Hepatocyte (in vitro differentiated cells): Measurements from ENCODE around the gene HOXA11. TPM values are rescaled to one million over a fixed set of nuclear protein-coding genes. Genes with fewer than 3 reads are reported as not detected.

Experiments used
- DNase-seq: peaks from one replicate; pipeline ENCODE4 v3.0.0-alpha.2; 2016; ENCODE audit warnings: low spot score
- H2AFZ ChIP-seq: fragments of 200-600 bp; sonication (generic); 2 replicates; pipeline ENCODE4 v1.6.0; 2016; ENCODE audit warnings: antibody characterized with exemption, mild to moderate bottlenecking
- H3K27ac ChIP-seq: fragments of 200-600 bp; sonication (generic); 2 replicates; pipeline ENCODE4 v1.5.1; 2016; ENCODE audit warnings: mild to moderate bottlenecking
- H3K27me3 ChIP-seq: fragments of 200-600 bp; sonication (generic); 2 replicates; pipeline ENCODE4 v1.6.1; 2016
- H3K36me3 ChIP-seq: fragments of 200-600 bp; sonication (generic); replicated peaks from 2 replicates; pipeline ENCODE4 v1.5.1; 2016; ENCODE audit warnings: low read depth; ENCODE audit not compliant: insufficient read depth
- H3K4me1 ChIP-seq: fragments of 200-600 bp; sonication (generic); 2 replicates; pipeline ENCODE4 v1.5.1; 2016; ENCODE audit warnings: mild to moderate bottlenecking, moderate library complexity; ENCODE audit not compliant: insufficient read depth
- H3K4me2 ChIP-seq: fragments of 200-600 bp; sonication (generic); 2 replicates; pipeline ENCODE4 v1.6.0; 2016
- H3K4me3 ChIP-seq: fragments of 200-600 bp; sonication (generic); 2 replicates; pipeline ENCODE4 v1.5.1; 2016; ENCODE audit warnings: mild to moderate bottlenecking
- H3K79me2 ChIP-seq: fragments of 200-600 bp; sonication (generic); 2 replicates; pipeline ENCODE4 v1.6.0; 2017; ENCODE audit warnings: mild to moderate bottlenecking
- H3K9me2 ChIP-seq: fragments of 200-600 bp; sonication (generic); replicated peaks from 2 replicates; pipeline ENCODE4 v1.6.0; 2017; ENCODE audit warnings: mild to moderate bottlenecking; ENCODE audit not compliant: insufficient read depth
- H3K9me3 ChIP-seq: fragments of 200-600 bp; sonication (generic); 2 replicates; pipeline ENCODE4 v1.5.1; 2016; ENCODE audit warnings: low read depth, mild to moderate bottlenecking
- H4K20me1 ChIP-seq: fragments of 200-600 bp; sonication (generic); 2 replicates; pipeline ENCODE4 v1.6.0; 2016; ENCODE audit warnings: mild to moderate bottlenecking; ENCODE audit not compliant: insufficient read depth, poor library complexity, severe bottlenecking
- CTCF ChIP-seq: fragments of 200-600 bp; sonication (generic); IDR thresholded peaks from 2 replicates; pipeline ENCODE4 v1.5.1; 2016; ENCODE audit warnings: antibody characterized with exemption, mild to moderate bottlenecking; ENCODE audit not compliant: poor library complexity
- EZH2 ChIP-seq: fragments of 200-600 bp; sonication (generic); IDR thresholded peaks from 2 replicates; pipeline ENCODE4 v1.6.1; 2016; ENCODE audit warnings: antibody characterized with exemption, mild to moderate bottlenecking, borderline replicate concordance
- EZH2phosphoT487 ChIP-seq: fragments of 200-600 bp; sonication (generic); IDR thresholded peaks from one replicate; pipeline ENCODE4 v1.6.1; 2018; ENCODE audit warnings: antibody characterized with exemption, mild to moderate bottlenecking, low read depth, moderate library complexity; ENCODE audit not compliant: unreplicated experiment, severe bottlenecking
- WGBS: methylation state at CpG from one replicate; pipeline ENCODE4 v1.1.6; 2016; ENCODE audit warnings: low lambda C conversion rate; ENCODE audit errors: missing lambda C conversion rate; 5-methylcytosine and 5-hydroxymethylcytosine counted together
- polyA plus RNA-seq: library from polyadenylated mRNA; unstranded; fragments of >200 nt; fragmentation: Nextera tagmentation; extraction: Ambion mirVana; gene quantifications from 2 replicates; pipeline ENCODE4 v1.2.1, GENCODE V29; 2016
- total RNA-seq: library from RNA; depleted of rRNA; stranded (reverse); fragments of >200 nt; gene quantifications from 2 replicates; pipeline ENCODE4 v1.2.3, GENCODE V29; 2014

HOXA11 gene
- total and polyA plus RNA-seq, 2 experiments from 2014 or later = 6.4 to 7.6 TPM

DNA sequence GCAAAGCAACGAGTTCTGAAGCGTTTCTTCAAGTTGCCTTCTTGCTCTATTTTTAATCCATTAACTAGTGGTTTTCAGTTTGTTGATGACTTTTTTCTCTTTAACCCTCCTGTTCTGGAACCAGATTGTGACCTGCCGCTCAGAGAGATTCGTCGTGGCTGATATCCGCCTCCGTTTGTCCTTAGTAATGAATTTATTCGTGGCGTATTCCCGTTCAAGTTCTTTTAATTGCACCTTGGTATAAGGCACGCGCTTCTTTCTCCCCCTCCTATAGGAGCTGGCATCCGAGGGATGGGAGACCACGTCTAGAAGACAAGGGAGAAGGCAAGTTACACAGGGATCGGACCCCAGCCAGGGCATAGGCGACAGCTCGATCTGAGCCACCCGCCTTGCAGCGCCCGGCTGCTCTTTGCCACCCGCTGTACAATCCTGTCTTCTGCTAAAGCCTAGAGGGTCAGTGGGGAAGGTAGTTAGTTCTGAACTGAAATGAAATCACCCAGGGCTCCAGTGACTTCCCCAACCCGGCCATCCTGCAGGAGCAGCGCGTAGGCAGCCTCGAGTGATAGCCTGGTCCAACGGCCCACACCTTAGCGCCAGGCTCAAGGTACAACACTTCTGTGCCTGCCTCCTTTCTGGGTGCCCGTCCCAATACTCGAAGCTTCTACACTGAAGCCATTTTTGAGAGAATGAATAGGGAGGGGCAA lies 13.3 kb upstream of the HOXA11 start:
- WGBS = 11% methylated on average over 29 of the region's 29 CpGs
- Histone ChIP-seq H2AFZ (no peak overlapping the region), H3K27ac (peak overlapping the region; percentile 36), H3K9me3 (no peaks in the 10 kb centered on the region), H3K9me2 (no peaks in the 10 kb centered on the region), H3K4me2 (peak overlapping the region; percentile 96), H3K36me3 (no peaks in the 10 kb centered on the region), H3K4me1 (no peaks in the 10 kb centered on the region), H3K27me3 (peaks cover 80% of the 10 kb centered on the region), H4K20me1 (peaks cover 36% of the 10 kb centered on the region), H3K79me2 (peaks cover 84% of the 10 kb centered on the region), H3K4me3 (peak overlapping the region; percentile 25)
- DNase-seq = no peak
- TF ChIP-seq EZH2phosphoT487 = no peak
- TF ChIP-seq CTCF = no peak
- TF ChIP-seq EZH2 = peak; percentile 85

DNA sequence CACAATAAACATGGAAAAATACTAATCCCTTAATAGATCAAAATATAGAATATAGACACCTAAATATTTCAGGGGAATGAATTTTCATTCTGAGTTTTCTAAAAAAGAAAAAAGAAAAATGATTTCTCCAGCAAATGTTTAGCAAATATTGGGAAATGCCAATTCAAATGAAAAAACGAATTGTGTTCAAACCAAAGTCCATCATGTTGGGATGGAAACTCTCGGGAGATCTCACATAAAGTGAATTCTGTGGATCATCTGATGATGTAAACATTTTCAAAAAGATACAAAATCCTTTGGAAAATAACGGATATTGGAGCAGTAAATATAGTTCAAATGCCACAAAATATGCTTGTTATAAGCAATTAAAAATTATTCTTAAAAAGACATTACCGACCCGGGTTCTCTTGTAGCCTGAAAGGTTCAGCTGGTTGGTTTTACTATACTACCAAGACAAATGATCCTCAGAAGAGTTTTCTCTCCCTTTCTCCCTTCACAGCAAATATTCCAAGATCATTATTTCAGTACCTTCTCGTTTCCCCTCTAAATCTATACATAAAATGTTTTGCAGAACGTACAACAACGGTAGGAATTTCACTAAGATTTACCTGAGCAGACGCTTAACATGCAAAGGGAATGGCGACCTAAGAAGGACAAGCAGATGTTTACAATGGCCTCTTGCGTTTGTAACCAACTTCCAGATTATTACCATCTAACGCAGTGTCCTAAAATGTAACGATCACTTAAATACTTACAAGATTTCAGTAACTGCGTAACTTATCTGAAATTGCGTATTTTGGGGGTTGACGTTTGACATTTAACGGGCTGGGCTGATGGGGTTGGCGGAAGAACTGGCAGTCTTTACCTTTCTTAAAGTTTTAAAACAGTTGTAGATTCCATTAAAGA lies 12.4 kb upstream of the HOXA11 start:
- no peaks in the 10 kb centered on the region for H3K36me3 ChIP-seq
- peak overlapping the region; percentile 6 for H3K27ac ChIP-seq
- peak overlapping the region; percentile 25 for H3K4me3 ChIP-seq
- peaks cover 36% of the 10 kb centered on the region for H4K20me1 ChIP-seq
- H3K9me3 ChIP-seq = no peaks in the 10 kb centered on the region
- TF ChIP-seq EZH2phosphoT487 (peak; percentile 45), EZH2 (no peak), CTCF (no peak)
- H3K9me2 ChIP-seq = no peaks in the 10 kb centered on the region
- H3K27me3 ChIP-seq = peaks cover 80% of the 10 kb centered on the region
- peaks cover 85% of the 10 kb centered on the region for H3K79me2 ChIP-seq
- H3K4me2 ChIP-seq = peak overlapping the region; percentile 96
- no peak overlapping the region for H2AFZ ChIP-seq
- WGBS = 19% methylated on average over 18 of the region's 18 CpGs
- peaks cover 5% of the 10 kb centered on the region for H3K4me1 ChIP-seq
- DNase-seq = no peak

DNA sequence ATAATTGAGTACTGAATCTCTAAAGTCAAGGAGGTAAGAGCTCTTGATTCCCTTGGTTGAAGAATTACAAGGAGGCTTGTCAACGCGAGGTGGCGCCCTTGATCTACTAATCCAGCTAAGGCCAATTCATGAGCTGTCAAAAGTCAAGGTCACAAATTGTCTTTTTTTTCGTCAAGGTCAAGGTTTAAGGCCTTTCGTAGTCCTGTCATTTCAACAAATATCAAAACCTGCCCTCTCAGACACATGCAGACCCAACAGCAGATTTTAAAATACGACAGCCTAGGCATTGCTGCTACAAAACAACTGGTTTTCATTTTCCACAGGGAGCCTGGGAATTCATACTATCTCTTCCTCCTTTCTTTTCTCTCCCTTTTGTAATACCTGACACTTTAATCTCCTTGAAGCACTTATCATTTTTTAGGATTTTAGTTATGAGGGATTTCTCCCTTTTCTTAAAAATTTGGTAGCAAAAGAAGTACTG lies 11.3 kb upstream of the HOXA11 start:
- WGBS = 2% methylated on average over 6 of the region's 6 CpGs
- no peaks in the 10 kb centered on the region for H3K36me3 ChIP-seq
- peak overlapping the region; percentile 9 for H3K27ac ChIP-seq
- H2AFZ ChIP-seq = no peak overlapping the region
- H3K4me1 ChIP-seq = peaks cover 9% of the 10 kb centered on the region
- peaks cover 36% of the 10 kb centered on the region for H4K20me1 ChIP-seq
- peak; percentile 89 for DNase-seq
- peaks cover 80% of the 10 kb centered on the region for H3K27me3 ChIP-seq
- peak overlapping the region; percentile 96 for H3K4me2 ChIP-seq
- peak overlapping the region; percentile 25 for H3K4me3 ChIP-seq
- no peaks in the 10 kb centered on the region for H3K9me3 ChIP-seq
- peaks cover 86% of the 10 kb centered on the region for H3K79me2 ChIP-seq
- no peak for TF ChIP-seq EZH2phosphoT487
- peak; percentile 91 for TF ChIP-seq CTCF
- no peaks in the 10 kb centered on the region for H3K9me2 ChIP-seq
